VCaP (cell line): ENCODE data around the gene TFR2.

ENCODE experiments used
- H3K27ac ChIP-seq: fragments of 450-650 bp; 2 replicates; pipeline ENCODE4 v1.5.1; 2017
- TF ChIP-seq, protein P1 (sequence below): fragments of 450-650 bp; conservative IDR thresholded peaks from 2 replicates; pipeline ENCODE4 v1.5.1; 2017; ENCODE audit warnings: mild to moderate bottlenecking, moderate library complexity

TFR2 gene

DNA sequence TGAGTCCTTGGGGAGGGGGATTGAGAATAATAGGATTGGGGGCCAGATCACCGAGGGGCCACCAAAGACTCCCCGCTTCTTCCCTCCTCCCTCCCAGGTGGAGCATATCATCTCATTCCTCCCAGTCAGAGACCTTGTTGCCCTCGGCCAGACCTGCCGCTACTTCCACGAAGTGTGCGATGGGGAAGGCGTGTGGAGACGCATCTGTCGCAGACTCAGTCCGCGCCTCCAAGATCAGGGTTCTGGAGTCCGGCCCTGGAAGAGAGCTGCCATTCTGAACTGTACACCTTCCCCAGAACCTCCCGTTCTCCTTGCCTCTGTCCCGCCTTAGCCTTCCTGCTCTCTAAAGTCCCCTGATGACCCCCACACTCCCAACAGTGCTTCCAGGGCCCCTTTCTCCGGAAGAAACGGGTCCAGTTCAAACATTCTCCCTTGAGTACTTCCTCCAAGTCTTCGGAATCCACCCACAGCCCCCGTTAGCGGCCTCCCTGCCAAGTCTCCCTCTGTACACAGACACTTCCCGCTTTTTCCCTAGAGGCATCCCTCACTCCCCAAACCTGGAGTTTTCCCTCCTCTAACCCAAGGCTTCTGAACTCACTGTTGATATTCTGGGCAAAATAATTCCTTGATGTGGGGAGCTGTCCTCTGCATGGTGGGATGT lies 51.1 kb downstream of the TFR2 start:
- H3K27ac ChIP-seq = no peak overlapping the region
- TF ChIP-seq, protein P1, sequence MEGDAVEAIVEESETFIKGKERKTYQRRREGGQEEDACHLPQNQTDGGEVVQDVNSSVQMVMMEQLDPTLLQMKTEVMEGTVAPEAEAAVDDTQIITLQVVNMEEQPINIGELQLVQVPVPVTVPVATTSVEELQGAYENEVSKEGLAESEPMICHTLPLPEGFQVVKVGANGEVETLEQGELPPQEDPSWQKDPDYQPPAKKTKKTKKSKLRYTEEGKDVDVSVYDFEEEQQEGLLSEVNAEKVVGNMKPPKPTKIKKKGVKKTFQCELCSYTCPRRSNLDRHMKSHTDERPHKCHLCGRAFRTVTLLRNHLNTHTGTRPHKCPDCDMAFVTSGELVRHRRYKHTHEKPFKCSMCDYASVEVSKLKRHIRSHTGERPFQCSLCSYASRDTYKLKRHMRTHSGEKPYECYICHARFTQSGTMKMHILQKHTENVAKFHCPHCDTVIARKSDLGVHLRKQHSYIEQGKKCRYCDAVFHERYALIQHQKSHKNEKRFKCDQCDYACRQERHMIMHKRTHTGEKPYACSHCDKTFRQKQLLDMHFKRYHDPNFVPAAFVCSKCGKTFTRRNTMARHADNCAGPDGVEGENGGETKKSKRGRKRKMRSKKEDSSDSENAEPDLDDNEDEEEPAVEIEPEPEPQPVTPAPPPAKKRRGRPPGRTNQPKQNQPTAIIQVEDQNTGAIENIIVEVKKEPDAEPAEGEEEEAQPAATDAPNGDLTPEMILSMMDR = no peak

DNA sequence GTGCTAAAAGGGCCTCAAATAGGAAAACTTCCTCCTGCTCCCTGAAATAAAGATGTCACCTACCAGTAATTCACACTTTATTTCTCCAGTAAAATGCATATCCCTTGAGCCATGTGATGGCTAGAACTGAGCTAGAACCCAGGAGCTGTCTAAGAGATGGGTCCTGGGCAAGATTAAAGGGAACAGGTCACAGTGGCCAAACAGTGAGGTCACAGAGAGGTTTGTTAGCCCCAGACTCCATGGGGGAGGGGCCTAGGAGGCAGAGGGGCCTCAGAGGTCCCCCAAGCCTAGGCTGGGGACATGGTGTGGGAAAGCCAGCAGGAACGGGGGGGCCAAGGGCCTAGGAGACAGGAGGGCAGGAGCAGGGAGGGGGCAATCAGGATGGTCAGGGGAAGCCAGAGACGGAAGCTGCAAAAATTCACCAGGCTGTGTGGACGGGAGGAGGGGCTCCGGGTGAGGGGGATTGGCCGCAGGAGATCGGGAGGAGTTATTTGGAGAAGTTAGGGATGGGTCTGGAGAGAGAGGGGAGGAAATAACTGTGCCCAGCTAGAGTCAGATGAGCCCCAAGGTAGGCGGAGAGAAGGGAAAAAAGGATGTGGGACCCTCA lies 51.9 kb downstream of the TFR2 start:
- no peak overlapping the region for H3K27ac ChIP-seq
- TF ChIP-seq, protein P1 = no peak

- TF ChIP-seq, protein P1 = peak; percentile 57
- no peak overlapping the region for H3K27ac ChIP-seq
Observed at GRCh38 chr7:100588438-100588837, 52.9 kb downstream of the TFR2 start.

DNA sequence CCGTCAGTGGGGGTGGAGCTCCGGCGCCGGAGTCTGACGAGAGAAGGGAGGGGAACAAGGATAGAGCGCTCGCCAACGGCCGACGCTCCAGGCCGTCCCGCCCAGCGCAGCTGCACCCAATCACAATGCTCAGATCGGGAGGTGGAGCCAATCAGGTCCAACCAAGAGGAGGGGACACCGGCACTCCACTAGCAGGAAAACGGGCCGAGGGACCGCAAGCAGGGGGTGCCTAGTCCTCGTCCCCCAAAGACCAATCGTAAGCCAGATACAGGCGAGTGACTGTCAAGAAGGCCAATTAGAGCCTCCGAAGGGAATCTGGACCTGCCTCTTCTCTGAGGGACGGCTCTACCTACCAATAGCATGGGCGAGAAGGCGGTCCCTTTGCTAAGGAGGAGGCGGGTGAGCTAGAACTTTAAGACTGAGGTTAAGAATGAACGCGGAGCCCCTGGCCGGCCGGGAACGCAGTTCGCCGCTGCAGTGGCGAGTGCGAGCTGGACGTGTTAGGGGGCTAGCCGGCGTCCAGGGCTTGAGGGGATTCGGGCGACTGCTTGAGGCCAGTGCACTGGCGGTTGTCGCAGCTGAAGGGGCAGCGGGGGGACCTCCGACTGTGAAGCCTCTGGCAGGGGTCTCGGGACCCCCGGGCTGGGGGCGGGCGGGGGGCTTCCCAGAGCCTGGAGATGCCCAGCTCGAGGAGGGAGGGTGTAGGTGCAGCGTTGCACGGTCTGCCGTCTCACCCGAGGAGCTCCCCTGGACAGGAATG lies 54.9 kb downstream of the TFR2 start, which contains the start of gene FBXO24:
TSS of gene FBXO24 (plus strand) at position 63 of the 760 bp plus-strand sequence. CDS start at position 361, 298 bp downstream.
- TF ChIP-seq, protein P1 = no peak
- H3K27ac ChIP-seq = peak within 1 kb of the TSS; percentile 99

GRCh38 chr7:100585511-100586265 lies 55.7 kb downstream of the TFR2 start, which contains the start of gene LRCH4:
Gene LRCH4, minus strand, starts transcription at chr7:100586129. Its CDS starts 29 bp downstream, at chr7:100586100.
- peak within 1 kb of the TSS; percentile 99 for H3K27ac ChIP-seq
- TF ChIP-seq, protein P1 = no peak

DNA sequence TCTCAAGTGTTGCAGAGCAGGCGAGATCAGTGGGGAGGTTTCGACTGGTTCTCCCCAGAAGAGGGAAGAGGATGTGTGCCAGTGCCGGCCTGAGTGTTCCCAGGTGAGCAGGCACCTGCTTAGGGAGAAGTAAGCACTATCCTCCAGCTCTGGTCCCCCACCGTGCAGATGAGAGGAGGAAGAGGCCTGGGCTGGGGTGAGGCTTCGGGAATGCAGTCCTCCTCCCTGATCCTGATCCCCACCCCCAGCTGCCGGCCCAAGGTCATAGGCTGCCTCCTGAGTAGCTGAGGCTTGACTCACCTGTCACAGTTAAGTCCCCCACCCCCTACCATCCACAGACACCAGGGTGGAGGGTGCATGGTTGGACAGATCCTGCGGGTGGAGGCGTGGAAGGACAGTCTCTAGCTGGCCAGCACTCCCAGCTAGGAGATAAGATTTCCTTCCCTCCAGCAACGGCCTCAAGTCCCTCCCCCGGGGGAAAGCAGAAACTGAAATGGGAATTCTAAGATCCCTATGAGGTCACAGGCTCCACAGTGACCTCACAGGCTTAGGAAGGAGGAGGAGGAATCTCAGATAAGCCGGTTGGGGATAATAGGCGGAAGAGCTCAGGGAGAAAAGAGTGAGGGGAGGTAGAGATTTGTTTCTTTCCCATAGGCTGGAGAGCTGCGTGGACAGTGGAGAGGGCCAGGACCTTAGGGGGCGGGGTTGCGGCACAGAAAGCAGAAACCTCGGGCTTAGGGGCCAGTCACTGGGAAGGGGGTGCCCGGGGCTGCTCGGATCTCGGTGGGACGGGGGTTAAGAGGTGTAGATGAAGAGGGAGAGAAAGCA lies 56.5 kb downstream of the TFR2 start:
- H3K27ac ChIP-seq = peak overlapping the region; percentile 99
- TF ChIP-seq, protein P1 = no peak
